Fibroblast of skin of scalp (primary cell): ENCODE results near the gene GNG12.
A peak's percentile ranks its signal among the peaks of the same experiment; 100 is the strongest.

Source experiments
- DNase-seq: peaks from one replicate; pipeline ENCODE4 v3.0.0-alpha.2; 2013

Gene GNG12

GRCh38 chr1:67784545-67785186, 48.6 kb downstream of the GNG12 start:
- DNase-seq = no peak

- DNase-seq = no peak
These were observed 52.6 kb downstream of the GNG12 start for GRCh38 chr1:67780637-67781036.

- peak; percentile 31 for DNase-seq
These were observed 55.8 kb downstream of the GNG12 start for GRCh38 chr1:67777440-67777839.

GRCh38 chr1:67777016-67777415, 56.3 kb downstream of the GNG12 start:
- DNase-seq = no peak

GRCh38 chr1:67773462-67773861, 59.8 kb downstream of the GNG12 start:
- DNase-seq = no peak

- DNase-seq = peak; percentile 65
These were observed 61.5 kb downstream of the GNG12 start for GRCh38 chr1:67771749-67772148.

GRCh38 chr1:67771152-67771551, 62.1 kb downstream of the GNG12 start:
- peak; percentile 55 for DNase-seq

- DNase-seq = no peak
These were observed 63.5 kb downstream of the GNG12 start for GRCh38 chr1:67769633-67770256.

- no peak for DNase-seq
These were observed 64.8 kb downstream of the GNG12 start for GRCh38 chr1:67768480-67768879.

- no peak for DNase-seq
These were observed 66.0 kb downstream of the GNG12 start for GRCh38 chr1:67767103-67767782.

- peak; percentile 87 for DNase-seq
These were observed 66.9 kb downstream of the GNG12 start for GRCh38 chr1:67766141-67766978.

GRCh38 chr1:67764633-67765032, 68.6 kb downstream of the GNG12 start:
- DNase-seq = no peak

- DNase-seq = no peak
These were observed 71.5 kb downstream of the GNG12 start for GRCh38 chr1:67761730-67762129.

- no peak for DNase-seq
These were observed 72.2 kb downstream of the GNG12 start for GRCh38 chr1:67761091-67761490.

- DNase-seq = peak; percentile 62
These were observed 73.0 kb downstream of the GNG12 start for GRCh38 chr1:67760030-67760821.

- peak; percentile 45 for DNase-seq
These were observed 73.6 kb downstream of the GNG12 start for GRCh38 chr1:67759692-67760029.

GRCh38 chr1:67759066-67759465, 74.2 kb downstream of the GNG12 start:
- DNase-seq = no peak

GRCh38 chr1:67755619-67756018, 77.6 kb downstream of the GNG12 start:
- DNase-seq = no peak

GRCh38 chr1:67755160-67755559, 78.1 kb downstream of the GNG12 start:
- DNase-seq = no peak

- DNase-seq = no peak
These were observed 78.7 kb downstream of the GNG12 start for GRCh38 chr1:67754526-67754920.

- no peak for DNase-seq
These were observed 79.3 kb downstream of the GNG12 start for GRCh38 chr1:67753776-67754525.

- DNase-seq = peak; percentile 24
These were observed 81.0 kb downstream of the GNG12 start for GRCh38 chr1:67752306-67752705.
